Measurements from ENCODE around the gene SCN4A.

The SCN4A gene

DNA sequence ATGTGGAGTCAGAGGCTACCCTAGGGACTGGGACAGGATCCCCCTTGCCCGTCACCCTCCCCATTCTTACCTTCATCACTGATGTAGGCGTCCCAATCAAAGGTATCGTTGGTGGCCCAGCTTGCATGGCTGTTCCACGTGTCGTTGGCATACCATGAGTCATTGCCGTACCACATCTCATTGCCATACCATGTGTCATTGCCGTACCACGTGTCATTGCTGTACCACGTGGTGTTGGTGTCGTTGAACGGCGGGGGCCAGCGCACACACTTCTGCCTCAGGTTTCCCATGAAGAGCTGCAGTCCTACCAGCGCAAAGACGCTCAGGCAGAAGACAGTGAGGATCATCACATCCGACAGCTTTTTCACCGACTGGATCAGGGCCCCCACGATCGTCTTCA lies 4.8 kb downstream of the SCN4A start:
- TF ChIP-seq, protein P1, sequence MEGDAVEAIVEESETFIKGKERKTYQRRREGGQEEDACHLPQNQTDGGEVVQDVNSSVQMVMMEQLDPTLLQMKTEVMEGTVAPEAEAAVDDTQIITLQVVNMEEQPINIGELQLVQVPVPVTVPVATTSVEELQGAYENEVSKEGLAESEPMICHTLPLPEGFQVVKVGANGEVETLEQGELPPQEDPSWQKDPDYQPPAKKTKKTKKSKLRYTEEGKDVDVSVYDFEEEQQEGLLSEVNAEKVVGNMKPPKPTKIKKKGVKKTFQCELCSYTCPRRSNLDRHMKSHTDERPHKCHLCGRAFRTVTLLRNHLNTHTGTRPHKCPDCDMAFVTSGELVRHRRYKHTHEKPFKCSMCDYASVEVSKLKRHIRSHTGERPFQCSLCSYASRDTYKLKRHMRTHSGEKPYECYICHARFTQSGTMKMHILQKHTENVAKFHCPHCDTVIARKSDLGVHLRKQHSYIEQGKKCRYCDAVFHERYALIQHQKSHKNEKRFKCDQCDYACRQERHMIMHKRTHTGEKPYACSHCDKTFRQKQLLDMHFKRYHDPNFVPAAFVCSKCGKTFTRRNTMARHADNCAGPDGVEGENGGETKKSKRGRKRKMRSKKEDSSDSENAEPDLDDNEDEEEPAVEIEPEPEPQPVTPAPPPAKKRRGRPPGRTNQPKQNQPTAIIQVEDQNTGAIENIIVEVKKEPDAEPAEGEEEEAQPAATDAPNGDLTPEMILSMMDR (IDR thresholded peaks at IDR 0.05; ENCODE audit: low read depth, low read length) = no peak
- no peak overlapping the region for H3K4me3 ChIP-seq (ENCODE audit: low read depth, low read length)

DNA sequence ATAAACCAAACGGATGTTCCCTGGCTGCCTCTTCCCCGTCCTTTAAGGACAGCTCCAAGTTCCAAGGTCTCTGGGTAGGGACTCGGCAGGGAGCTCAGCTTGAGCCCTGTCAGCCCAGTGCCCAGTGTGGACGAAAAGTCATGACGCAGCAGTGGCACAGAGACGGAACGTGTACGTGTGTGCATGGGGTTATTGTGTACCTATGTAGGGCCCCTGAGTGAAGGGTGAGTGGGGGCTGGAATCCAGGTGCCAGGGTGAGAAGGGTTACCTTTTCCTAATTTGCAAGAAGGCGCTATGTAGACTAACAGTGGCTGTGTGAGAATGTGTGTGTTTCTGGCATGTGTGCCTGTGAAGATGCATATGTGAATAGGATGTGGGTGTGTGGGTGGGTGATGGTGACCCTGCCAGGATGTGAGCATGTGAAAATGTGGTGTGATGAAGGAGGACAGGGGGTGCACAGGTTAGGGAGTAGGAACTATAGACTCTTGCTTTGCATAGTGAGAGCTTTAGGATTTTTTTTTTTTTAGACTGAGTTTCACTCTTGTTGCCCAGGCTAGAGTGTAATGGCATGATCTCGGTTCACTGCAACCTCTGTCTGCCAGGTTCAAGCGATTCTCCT lies 6.0 kb downstream of the SCN4A start:
- TF ChIP-seq, protein P1 (IDR thresholded peaks at IDR 0.05; ENCODE audit: low read depth, low read length) = no peak
- no peak overlapping the region for H3K4me3 ChIP-seq (ENCODE audit: low read depth, low read length)

DNA sequence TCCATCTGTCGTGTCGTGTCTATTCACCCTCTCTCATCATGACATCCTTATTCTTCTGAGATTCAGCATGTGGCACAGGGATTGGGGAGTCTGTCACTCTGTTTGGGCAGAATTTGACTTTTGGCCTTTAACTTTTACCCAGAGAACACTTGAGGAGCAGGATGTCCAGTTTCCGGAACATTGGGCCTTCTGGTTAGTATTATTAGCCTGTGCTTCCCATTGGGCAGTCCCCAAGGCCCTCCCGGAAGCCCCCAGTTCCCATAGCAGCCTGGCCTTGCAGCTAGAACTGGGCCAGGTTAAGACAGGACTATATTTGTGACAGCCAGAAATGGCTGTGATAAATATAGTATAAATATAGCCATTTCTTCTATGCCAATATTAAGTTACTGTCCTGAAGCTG lies 9.6 kb downstream of the SCN4A start:
- TF ChIP-seq, protein P1 (IDR thresholded peaks at IDR 0.05; ENCODE audit: low read depth, low read length) = no peak
- H3K4me3 ChIP-seq (ENCODE audit: low read depth, low read length) = no peak overlapping the region

DNA sequence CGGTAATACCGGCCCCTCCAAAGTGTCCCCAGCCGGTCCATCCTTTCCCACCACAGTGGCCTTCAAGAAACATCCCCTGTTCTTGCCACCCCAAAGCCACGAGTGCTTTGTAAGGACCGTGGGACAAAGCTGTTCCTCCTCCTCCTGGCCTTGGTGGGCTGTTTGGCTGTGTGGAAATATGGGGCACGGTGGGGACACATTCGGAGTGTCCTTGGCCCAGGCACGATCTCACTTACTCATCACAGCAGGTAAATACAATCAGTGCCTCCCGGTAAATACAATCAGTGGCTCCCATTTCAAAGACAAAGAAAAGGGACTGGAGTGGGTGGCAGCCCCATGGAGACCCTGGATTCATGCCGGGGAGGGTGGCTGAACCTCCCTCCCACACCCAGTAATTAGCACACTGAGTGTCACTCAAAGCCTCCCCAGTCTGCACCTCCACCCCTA lies 10.4 kb downstream of the SCN4A start:
- H3K4me3 ChIP-seq (ENCODE audit: low read depth, low read length) = no peak overlapping the region
- TF ChIP-seq, protein P1 (IDR thresholded peaks at IDR 0.05; ENCODE audit: low read depth, low read length) = no peak

DNA sequence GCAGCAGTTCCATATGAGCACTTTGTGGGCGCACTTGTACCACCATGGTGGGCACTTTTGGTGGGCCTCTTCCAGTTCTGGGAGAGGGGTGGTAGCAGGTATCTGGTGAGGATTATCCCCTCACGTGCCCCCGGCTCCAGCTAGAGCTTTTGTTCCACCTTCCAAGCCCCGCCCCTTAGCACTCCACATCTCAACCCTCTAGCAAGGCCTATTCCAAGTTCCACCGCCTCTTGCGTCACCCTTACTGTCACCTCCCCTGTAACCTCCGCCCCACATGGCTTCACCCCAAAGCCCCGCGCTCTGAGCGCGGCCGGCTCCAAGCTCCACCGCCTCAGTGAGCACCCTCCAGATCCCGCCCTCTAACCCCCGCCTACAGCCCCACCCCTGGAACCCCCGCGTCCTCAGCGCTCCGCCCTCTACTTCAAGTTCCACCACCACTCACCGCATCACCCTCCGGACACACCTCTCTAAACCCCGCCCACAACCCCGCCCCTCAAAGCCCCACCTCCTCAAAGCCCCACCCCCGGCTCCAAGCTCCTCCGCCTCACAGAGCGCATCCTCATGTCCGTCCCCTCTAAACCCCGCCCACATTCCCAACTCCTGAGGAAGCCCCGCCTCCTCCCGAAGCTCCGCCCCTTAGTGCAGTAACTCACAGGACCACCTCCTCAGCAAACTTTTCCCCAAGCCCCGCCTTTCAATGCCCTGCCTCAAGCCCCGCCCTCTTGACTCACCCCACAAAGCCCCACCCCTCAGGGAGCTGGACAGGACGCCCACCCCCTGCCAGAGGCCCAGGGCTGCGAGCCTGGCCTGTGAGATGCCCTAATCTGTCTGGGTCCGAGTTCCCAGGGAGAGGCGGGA lies 11.1 kb downstream of the SCN4A start:
- no peak overlapping the region for H3K4me3 ChIP-seq (ENCODE audit: low read depth, low read length)
- TF ChIP-seq, protein P1 (IDR thresholded peaks at IDR 0.05; ENCODE audit: low read depth, low read length) = no peak

DNA sequence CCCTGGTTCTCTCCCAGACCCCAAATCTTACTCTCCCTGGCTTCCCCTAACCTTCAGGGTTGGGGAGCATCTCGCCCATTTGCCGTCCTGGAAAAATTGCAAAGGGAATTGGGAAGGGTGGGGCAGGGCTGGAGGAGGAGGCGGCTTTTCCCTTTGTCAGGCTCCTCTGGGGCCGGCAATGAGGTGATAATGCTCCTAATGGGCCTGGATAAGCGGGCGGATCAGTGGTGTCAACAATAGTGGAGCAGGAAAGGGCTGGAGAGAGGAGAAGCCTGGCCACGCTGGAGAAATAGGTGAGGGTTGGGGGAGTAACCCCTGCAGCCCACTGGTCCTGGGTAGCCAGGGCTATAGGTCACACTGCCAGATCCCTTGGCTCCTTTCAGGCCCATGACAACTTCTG lies 12.3 kb downstream of the SCN4A start:
- H3K4me3 ChIP-seq (ENCODE audit: low read depth, low read length) = no peak overlapping the region
- TF ChIP-seq, protein P1 (IDR thresholded peaks at IDR 0.05; ENCODE audit: low read depth, low read length) = no peak

DNA sequence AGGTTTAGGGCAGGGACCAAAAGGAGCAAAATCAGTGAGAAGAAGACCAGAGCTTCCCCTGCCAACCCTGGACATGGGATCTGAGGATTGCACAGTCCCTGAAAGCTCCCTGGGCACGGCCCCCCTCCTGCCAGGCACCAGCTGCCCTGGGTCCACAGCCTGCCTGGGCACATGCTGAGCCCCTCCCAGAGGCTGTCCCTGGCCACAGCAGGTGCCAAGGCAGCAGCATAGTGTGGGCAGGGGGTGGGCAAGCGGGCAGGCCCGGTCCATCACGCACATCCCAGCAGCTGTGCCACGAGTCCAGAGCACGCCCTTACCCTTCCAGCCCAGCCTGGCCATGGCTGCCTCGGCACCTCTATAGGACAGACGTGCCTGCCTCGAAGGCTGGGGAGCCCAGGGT lies 12.7 kb downstream of the SCN4A start:
- no peak overlapping the region for H3K4me3 ChIP-seq (ENCODE audit: low read depth, low read length)

More for the DNA sequence above, 12.7 kb downstream of the SCN4A start:
- TF ChIP-seq, protein P1 (IDR thresholded peaks at IDR 0.05; ENCODE audit: low read depth, low read length) = no peak
